ENCODE data around the gene ECI1. TPM values are rescaled to one million over a fixed set of nuclear protein-coding genes. Genes with fewer than 3 reads are reported as not detected.
A peak's percentile ranks its signal among the peaks of the same experiment; 100 is the strongest.

Gene ECI1
- total RNA-seq, 1 experiment from 2014 or later: 157 TPM

DNA sequence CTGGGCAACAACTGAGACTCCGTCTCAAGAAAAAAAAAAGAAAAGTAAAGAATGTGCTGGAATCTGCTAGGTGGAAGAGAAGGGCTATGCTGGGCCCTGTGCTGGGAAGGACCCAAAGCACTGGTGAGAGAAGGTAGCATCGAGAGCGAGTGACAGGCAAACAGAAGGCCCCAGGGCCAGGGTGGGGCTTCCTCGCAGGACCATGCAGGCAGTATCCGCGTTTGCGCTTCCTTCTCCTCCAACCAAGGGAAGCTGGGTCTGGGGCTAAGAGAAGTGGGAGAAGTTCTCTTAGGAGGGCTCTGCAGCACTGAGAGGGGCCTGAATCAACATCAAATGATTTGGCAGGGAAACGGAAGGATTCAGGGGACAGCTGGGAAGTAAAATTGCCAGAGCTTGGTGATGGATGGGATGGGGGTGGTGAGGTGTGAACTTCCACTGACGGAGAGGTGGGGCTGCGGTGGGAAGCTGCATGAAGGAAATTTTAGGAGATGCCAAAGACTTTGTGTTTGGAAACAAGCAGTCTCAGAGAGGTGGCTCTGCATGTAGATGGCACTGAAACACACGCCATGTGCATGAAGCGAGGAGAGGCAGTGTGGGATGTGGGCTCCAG lies 5.2 kb upstream of the ECI1 start:
- peaks cover 7% of the 10 kb centered on the region for H3K4me1 Mint-ChIP-seq (ENCODE audit: low read depth, unreplicated experiment)
- Histone ChIP-seq H3K36me3 (ENCODE audit: control insufficient read depth, insufficient read depth, low read length) (peaks cover 2% of the 10 kb centered on the region; the same call in 1 of the 2 replicates), H3K4me3 (ENCODE audit: low read depth, low read length) (no peak overlapping the region), H3K27me3 (replicated peaks; ENCODE audit: control insufficient read depth, insufficient read depth, low read length) (no peaks in the 10 kb centered on the region), H3K9me3 (no peaks in the 10 kb centered on the region), H3K4me1 (peaks cover 6% of the 10 kb centered on the region)
- ChIA-PET POLR2A (no interaction called here), CTCF (no interaction called here)
- no peak overlapping the region for H3K4me3 Mint-ChIP-seq (ENCODE audit: unreplicated experiment)
- BruUV-seq (replicated peaks): no TSS peak
- TF ChIP-seq, protein P1, sequence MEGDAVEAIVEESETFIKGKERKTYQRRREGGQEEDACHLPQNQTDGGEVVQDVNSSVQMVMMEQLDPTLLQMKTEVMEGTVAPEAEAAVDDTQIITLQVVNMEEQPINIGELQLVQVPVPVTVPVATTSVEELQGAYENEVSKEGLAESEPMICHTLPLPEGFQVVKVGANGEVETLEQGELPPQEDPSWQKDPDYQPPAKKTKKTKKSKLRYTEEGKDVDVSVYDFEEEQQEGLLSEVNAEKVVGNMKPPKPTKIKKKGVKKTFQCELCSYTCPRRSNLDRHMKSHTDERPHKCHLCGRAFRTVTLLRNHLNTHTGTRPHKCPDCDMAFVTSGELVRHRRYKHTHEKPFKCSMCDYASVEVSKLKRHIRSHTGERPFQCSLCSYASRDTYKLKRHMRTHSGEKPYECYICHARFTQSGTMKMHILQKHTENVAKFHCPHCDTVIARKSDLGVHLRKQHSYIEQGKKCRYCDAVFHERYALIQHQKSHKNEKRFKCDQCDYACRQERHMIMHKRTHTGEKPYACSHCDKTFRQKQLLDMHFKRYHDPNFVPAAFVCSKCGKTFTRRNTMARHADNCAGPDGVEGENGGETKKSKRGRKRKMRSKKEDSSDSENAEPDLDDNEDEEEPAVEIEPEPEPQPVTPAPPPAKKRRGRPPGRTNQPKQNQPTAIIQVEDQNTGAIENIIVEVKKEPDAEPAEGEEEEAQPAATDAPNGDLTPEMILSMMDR (IDR thresholded peaks at IDR 0.05; ENCODE audit: insufficient read depth in 1 of 2, low read depth in 1 of 2, low read length in 1 of 2, severe bottlenecking in 1 of 2, unreplicated experiment in 1 of 2): no peak
- intact Hi-C loops (cut with micrococcal nuclease; ENCODE audit: unreplicated experiment): no loop called here
- H3K36me3 Mint-ChIP-seq (ENCODE audit: insufficient read depth, unreplicated experiment): peaks cover 99% of the 10 kb centered on the region
- no peak overlapping the region for H3K27ac Mint-ChIP-seq (ENCODE audit: unreplicated experiment)
- H3K9me3 Mint-ChIP-seq (ENCODE audit: unreplicated experiment): no peaks in the 10 kb centered on the region
- no peaks in the 10 kb centered on the region for H3K27me3 Mint-ChIP-seq (ENCODE audit: insufficient read depth, unreplicated experiment)
- no peak for DNase-seq

DNA sequence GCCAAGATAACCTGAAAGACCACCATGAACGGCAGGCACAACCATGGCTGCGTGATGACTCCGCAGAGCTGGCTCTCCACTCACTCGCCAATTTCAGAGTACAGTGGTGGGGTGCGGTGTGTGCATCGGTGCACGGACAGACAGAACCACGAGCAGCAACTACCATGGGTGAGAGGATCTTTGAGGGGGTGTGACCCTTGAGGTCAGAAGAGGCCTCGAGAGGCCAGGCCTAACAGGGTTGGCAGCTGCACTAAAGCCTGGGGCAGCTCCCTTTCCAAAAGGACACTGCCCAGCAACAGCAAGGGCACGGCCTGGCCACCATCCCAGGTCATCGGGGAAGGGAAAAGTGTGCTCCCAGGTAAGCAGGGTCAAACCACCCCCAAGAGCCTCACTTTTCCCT lies 1.9 kb upstream of the ECI1 start:
- DNase-seq: no peak
- Mint-ChIP-seq H3K4me3 (ENCODE audit: unreplicated experiment) (no peak overlapping the region), H3K27ac (ENCODE audit: unreplicated experiment) (peak overlapping the region; percentile 25), H3K36me3 (ENCODE audit: insufficient read depth, unreplicated experiment) (peaks cover 98% of the 10 kb centered on the region), H3K27me3 (ENCODE audit: insufficient read depth, unreplicated experiment) (no peaks in the 10 kb centered on the region), H3K9me3 (ENCODE audit: unreplicated experiment) (no peaks in the 10 kb centered on the region), H3K4me1 (ENCODE audit: low read depth, unreplicated experiment) (peaks cover 7% of the 10 kb centered on the region)
- BruUV-seq (replicated peaks): no TSS peak
- H3K4me1 ChIP-seq: peaks cover 7% of the 10 kb centered on the region
- POLR2A ChIA-PET: no interaction called here
- TF ChIP-seq, protein P1 (IDR thresholded peaks at IDR 0.05; ENCODE audit: insufficient read depth in 1 of 2, low read depth in 1 of 2, low read length in 1 of 2, severe bottlenecking in 1 of 2, unreplicated experiment in 1 of 2): no peak
- no peak overlapping the region for H3K4me3 ChIP-seq (ENCODE audit: low read depth, low read length)
- CTCF ChIA-PET: interaction anchor here (0.7 to 2.2 kb wide), 2 partner anchors 57 to 58 kb away, joined by 4 to 29 read pairs; partner anchors contain the start of gene CASKIN1
- intact Hi-C loops (cut with micrococcal nuclease; ENCODE audit: unreplicated experiment): loop anchor here (2.0 kb wide), 1 partner anchor 58 kb away; no protein-coding TSS in a partner anchor
- no peaks in the 10 kb centered on the region for H3K27me3 ChIP-seq (replicated peaks; ENCODE audit: control insufficient read depth, insufficient read depth, low read length)
- no peaks in the 10 kb centered on the region for H3K9me3 ChIP-seq
- peaks cover 2% of the 10 kb centered on the region; the same call in 1 of the 2 replicates for H3K36me3 ChIP-seq (ENCODE audit: control insufficient read depth, insufficient read depth, low read length)

DNA sequence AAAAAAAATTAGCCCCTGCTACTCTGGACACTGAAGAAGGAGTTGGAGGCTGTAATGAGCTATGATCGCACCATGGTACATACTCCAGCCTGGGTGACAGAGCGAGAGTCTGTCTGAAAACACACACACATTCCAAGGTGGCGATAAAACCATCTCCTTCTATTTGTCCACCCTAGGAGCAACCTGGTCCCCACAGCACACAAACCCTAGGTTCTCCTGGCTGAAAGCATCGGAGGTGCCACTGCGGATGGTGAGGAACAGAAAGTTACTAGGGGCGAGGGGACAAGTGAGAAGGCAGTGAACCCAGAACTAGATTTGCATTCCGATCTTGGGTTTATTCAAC lies 1.4 kb upstream of the ECI1 start:
- intact Hi-C loops (cut with micrococcal nuclease; ENCODE audit: unreplicated experiment): loop anchor here (2.0 kb wide), 1 partner anchor 58 kb away; no protein-coding TSS in a partner anchor
- Mint-ChIP-seq H3K27ac (ENCODE audit: unreplicated experiment) (peak overlapping the region; percentile 32), H3K4me1 (ENCODE audit: low read depth, unreplicated experiment) (peaks cover 7% of the 10 kb centered on the region), H3K36me3 (ENCODE audit: insufficient read depth, unreplicated experiment) (peaks cover 98% of the 10 kb centered on the region), H3K4me3 (ENCODE audit: unreplicated experiment) (no peak overlapping the region), H3K27me3 (ENCODE audit: insufficient read depth, unreplicated experiment) (no peaks in the 10 kb centered on the region), H3K9me3 (ENCODE audit: unreplicated experiment) (no peaks in the 10 kb centered on the region)
- ChIA-PET CTCF (interaction anchor here (0.7 to 2.2 kb wide), 3 partner anchors 14 to 207 kb away, joined by 3 to 29 read pairs (median 3); partner anchors contain the start of genes CASKIN1 and TEDC2), POLR2A (interaction anchor here (2.4 kb wide), 1 partner anchor 38 kb away, joined by 21 read pairs; the partner anchor contains the start of gene PGP)
- peaks cover 2% of the 10 kb centered on the region; the same call in 1 of the 2 replicates for H3K36me3 ChIP-seq (ENCODE audit: control insufficient read depth, insufficient read depth, low read length)
- TF ChIP-seq, protein P1 (IDR thresholded peaks at IDR 0.05; ENCODE audit: insufficient read depth in 1 of 2, low read depth in 1 of 2, low read length in 1 of 2, severe bottlenecking in 1 of 2, unreplicated experiment in 1 of 2): no peak
- DNase-seq: no peak
- H3K27me3 ChIP-seq (replicated peaks; ENCODE audit: control insufficient read depth, insufficient read depth, low read length): no peaks in the 10 kb centered on the region
- no peak overlapping the region for H3K4me3 ChIP-seq (ENCODE audit: low read depth, low read length)
- peaks cover 7% of the 10 kb centered on the region for H3K4me1 ChIP-seq
- H3K9me3 ChIP-seq: no peaks in the 10 kb centered on the region
- BruUV-seq (replicated peaks): no TSS peak
